NCI-H1092 treated with DMSO at 0.1 percent for 48 hours (cell line): ENCODE measurements around the gene TSR3.

Experiments
- DNase-seq: peaks from one replicate; lab custom pipeline; 2025; lab: John Stamatoyannopoulos, UW

The TSR3 gene

GRCh38 chr16:1351582-1352362, at the start of gene TSR3, which contains the start of gene GNPTG:
TSS of gene TSR3 (minus strand) at chr16:1351878. CDS start at chr16:1351804, 74 bp downstream.
TSS of gene GNPTG (plus strand) at chr16:1351931. CDS start at chr16:1351966, 35 bp downstream.
- peak; percentile 77 for DNase-seq

DNA sequence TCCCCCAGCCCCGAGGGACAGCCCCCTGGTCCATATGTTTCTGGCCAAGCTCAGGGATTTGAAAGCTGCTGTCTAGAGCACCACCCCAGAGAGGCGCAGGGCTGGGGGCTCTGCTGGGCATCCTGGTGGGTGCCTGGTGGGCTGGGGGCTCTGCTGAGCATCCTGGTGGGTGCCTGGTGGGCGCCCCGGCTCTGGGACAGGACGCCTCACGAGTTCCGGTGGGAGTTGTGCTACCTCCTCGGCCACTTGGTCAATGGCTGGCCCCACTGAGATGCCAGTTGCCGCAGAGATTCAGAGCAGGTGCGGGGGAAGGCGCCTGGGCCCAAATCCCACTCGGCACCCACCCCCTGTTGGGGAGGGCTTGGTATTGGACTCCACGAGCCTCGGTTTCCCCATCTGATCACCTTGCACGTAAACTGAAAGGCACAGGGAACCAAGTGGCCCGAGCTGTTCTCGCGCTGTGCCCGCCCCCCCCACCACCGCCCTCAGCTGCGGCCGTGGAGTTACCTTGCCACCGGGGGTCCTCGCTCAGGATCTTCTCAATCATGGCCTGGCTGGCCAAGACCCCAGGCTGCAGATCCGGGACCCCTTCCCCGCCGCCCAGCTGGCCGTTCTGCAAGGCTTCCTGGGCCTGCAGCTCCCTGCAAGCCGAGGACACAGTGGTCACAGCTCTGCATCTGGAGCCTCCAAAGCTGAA, 49.5 kb upstream of the TSR3 start:
- no peak for DNase-seq

DNA sequence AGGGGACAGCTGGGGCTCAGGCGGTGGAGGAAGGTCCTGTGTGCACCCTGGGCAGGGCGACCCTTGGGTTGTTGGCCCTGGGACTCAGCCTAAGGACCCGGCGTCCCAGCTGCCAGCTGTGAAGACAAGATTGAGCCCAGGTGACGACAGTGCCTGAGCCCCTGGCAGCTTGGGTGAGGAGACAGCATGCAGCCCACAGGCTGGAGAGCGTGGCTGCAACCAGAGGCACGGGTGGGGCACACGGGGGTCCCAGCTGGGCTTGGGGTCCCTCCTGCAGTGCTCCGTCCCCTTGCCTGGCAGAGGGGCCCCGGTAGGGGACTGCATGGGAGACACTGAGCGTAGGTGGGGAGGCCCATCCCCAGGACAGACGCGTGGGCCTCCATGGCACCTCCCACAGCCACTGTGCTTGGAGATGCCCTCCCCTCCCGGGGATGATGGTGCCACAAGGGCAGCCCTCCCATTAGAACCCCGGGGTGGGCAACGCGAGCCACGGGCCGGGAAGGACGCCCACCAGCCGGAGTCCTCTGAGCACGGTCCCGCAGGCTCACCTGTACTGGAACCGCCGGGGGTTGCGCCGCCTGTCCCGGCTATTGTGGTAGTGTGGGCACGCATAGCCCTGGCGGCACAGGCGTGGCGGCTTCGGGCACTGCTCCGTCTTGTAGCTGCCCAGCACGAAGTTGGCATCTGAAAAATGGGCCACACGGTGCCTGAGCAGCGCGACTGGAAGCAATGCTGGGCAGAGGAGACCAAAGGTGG, 47.3 kb upstream of the TSR3 start:
- no peak for DNase-seq

GRCh38 chr16:1398351-1398750, 46.7 kb upstream of the TSR3 start:
- DNase-seq, result no peak

DNA sequence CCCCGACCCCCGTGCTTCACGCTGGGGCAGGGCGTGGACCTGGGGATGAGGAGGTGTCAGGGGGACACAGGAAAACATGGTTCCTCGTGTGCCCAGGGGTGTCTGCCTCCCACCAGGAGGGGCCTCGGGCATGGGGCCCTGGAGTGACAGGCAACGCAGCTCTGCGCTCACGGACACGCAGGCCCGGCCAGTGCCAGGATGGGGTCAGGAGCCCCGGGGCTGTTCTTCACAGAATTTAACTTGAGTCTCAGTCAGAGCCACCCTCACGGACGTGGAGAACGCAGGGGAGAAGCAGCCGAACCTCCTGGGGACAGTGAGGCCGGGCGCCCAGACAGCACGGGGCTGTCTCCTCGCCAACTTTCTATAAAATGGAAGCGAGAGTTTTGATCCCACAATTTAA, 46.1 kb upstream of the TSR3 start:
- no peak for DNase-seq

DNA sequence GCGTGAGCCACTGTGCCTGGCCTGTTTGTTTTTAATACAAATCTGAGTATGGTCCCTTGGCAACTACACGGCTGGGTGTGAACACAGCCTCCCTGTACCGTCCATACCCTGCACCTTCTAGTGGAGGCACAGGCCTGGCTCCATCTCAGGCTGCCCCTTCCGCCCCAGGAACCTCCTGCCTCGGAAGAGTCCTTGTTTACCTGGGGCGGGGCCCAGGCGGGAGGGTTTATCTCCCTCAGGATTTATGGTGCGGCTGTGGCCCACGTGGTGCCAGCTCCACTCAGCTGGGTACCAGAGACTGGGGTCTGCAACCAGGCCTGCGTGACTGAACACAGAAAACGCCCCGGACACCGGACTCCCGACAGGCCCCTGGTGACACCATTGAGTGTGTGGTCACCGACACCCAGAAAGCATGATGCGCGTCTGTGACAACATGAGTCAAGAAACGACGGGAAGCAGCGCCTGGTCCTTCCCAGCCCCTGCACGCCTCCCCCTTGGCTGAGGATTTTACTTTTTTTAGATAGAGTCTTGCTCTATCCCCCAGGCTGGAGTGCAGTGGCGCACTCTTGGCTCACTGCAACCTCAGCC, 43.9 kb upstream of the TSR3 start:
- no peak for DNase-seq

- no peak for DNase-seq
Measured at GRCh38 chr16:1394367-1394951, 42.8 kb upstream of the TSR3 start.

DNA sequence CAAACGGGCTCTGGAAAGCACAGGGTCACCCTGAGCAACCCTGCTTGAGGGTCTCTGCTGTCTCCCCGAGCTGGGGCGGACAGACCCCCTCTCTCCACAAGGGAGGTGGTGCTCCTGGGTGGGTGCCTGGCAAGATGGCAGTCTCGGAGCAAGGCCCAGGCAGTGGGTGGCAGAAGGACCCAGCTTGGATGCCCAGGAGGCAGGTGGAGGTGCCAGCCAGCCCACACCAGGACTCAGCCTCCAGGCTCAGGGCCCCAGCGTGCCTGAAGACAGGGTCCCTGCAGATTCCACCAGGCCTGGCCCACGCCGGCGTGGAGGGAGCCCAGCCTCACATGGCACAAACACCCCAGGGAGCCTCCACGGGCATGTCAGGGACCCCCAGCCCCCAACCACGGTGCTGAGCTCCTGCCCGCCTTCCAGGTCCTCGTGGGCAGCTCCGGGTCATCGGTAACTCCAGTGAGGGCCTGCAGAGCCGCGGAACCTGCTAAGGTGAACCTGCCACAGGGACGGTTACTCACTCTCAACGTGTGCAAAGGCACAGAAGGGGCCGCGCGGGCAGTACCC, 42.0 kb upstream of the TSR3 start:
- DNase-seq, result no peak

- no peak for DNase-seq
Measured at GRCh38 chr16:1392826-1393225, 41.1 kb upstream of the TSR3 start.

- DNase-seq, result no peak
Measured at GRCh38 chr16:1390239-1390779, 38.6 kb upstream of the TSR3 start.

DNA sequence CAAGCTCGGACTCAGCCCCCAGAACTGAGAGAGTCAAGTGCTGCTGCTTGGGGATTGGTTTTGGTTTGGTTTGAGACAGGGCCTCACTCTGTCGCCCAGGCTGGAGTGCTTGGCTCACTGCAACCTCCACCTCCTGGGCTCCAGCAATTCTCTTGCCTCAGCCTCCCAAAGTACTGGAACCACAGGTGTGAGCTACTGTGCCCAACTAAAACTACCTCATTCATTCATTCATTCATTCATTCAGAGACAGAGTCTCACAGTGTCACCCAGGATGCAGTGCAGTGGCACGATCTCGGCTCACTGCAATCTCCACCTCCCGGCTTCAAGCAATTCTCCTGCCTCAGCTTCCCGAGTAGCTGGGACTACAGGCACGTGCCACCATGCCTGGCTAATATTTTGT, 38.1 kb upstream of the TSR3 start:
- DNase-seq, result no peak

- DNase-seq, result no peak
Measured at GRCh38 chr16:1387331-1387730, 35.7 kb upstream of the TSR3 start.

- peak; percentile 56 for DNase-seq
Measured at GRCh38 chr16:1385232-1385631, 33.6 kb upstream of the TSR3 start.

DNA sequence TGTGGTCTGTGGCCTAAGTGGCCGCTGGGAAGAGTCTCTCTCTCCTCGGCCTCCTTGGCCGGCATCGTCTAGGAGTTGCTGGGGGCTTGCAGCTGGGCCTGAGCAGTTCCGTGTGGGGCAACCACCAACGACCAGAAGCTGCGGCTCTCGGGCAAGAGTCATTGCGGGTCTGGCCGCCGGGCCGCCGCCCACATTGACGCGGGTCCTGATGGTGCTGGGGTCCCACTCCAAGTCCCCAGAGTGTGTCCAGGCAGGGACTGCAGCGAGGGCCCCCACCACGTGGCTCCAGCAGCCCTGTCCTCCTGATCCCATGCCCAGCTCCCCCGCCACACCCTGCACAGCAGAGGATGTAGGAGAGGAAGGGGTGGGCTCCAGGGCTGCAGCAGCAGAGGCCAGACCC, 31.9 kb upstream of the TSR3 start:
- no peak for DNase-seq

- DNase-seq, result no peak
Measured at GRCh38 chr16:1381612-1382406, 30.1 kb upstream of the TSR3 start.

DNA sequence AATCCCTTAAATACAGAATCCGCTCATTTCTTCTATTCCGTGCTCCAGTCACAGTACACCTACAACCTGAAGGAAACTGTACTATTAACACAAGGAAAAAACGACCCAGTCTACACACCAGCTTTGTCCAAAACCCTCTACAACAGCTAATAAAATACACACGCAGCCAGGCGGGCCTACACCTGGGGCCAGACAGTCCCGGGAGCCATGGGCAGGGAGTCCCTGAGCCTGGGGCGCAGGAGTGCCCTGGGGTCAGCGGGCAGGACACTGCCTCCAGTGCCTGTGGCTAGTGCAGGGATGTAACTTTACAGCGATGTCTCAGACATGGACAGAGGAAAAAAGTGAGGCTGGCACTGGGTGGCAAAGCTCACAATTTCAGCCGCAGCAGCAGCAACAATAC, 28.5 kb upstream of the TSR3 start:
- no peak for DNase-seq

DNA sequence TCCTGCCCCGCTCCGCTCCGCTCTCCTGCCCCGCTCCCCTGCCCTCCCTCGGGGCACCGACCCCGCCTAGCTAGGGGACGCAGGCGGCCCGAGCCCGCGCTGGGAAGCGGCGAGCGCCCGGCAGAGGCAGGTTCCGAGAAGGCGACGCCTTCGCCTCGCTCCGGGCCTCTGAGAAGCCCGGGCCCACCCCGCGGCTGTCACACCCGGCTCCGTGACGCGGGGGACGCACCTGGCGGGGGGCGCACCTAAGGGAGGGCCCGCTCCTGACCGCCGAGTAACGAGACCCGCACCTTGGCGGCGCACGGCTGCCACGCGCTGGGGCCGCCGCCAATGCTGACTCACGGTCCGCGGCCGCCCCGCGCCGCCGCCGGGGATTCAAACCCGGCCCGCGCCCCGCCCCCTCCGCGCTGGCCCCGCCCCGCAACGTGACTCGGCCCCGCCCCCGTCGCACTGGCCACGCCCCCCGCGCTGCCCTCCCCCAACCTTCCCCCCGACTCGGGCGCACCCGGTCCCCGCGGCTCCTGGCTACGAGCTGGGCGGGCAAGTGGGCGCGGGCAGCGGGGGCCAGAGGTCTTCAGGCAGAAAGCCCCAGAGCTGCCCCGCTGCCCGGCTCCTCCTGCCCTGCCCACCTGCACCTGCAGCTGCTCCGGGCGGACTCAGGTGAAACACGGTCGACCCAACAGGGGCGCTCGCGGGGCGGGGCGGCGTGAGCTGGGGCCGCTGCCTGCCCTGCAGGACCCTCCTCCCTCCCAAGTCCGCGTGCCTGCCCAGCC, 27.8 kb upstream of the TSR3 start:
- DNase-seq, result peak; percentile 39

DNA sequence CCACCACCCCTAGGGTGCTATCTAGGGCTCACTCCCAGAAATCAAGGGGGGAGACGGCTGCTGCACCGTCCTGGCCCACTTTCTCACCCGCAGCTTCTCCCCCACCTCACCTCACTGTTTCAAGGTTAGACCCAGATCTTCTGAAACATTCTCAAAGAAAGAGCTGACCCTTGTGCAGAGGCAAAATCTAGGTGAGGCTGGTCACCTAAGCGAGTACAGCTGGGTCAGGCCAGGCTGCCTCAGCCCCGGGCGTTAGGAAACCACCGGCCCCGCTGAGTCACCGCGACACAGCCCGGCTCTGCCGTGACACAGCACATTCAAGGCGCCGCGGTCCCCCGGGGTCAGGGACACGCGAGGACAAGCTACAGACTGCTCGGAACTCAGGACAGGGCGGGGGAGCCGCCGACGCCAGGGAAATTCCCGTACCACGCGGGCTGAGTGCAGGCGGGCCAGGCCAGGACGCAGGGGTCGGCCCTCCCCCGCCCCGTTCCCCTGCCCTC, 27.2 kb upstream of the TSR3 start:
- DNase-seq, result no peak

GRCh38 chr16:1378087-1378803, 26.6 kb upstream of the TSR3 start:
- no peak for DNase-seq
